ENCODE results near the gene ZMIZ1.
"Not testable (repeated sequence)": the region's sequence is repeated elsewhere in the genome, so short reads cannot be mapped to it uniquely, and the experiment has no call there.

Gene ZMIZ1

DNA sequence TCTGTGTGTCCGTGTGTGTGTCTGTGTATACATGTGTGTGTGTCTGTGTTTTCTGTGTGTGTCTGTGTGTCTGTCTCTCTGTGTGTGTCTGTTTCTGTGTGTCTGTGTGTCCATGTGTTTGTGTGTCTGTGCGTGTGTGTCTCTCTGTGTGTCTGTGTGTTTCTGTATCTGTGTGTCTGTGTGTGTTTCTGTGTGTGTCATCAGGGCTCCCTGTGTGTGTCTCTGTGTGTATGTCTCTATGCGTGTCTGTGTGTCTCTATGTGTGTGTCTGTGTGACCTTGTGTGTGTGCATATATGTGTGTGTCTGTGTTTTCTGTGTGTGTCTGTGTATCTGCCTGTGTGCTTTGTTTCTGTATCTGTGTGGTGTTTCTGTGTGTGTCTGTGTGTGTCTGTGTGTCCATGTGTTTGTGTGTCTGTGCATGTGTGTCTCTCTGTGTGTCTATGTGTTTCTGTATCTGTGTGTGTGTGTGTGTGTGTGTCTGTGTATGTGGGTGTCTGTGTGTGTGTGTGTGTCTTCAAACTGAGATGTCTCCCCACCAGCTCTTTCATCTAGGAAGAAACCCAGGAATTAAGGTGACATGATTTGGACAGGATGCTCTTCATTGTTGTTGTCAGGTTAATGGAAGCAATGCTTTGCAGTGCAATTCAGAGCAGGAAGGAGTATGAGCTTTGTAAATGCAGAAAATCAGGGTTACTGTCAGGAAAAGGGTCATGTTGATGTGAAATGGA lies 257.8 kb downstream of the ZMIZ1 start:
- Histone ChIP-seq H3K27ac (ENCODE audit: low read depth, low read length) (no peak overlapping the region), H3K9me3 (ENCODE audit: control insufficient read depth, insufficient read depth, low read length) (no peaks in the 10 kb centered on the region), H3K9ac (ENCODE audit: low read depth, low read length) (no peak overlapping the region), H3K4me1 (ENCODE audit: control insufficient read depth, insufficient read depth, low read length) (no peaks in the 10 kb centered on the region), H3K36me3 (ENCODE audit: control insufficient read depth, insufficient read depth, low read length) (no peaks in the 10 kb centered on the region), H3K27me3 (ENCODE audit: control insufficient read depth, insufficient read depth, low read length) (no peaks in the 10 kb centered on the region), H3K4me3 (ENCODE audit: low read depth, low read length) (no peak overlapping the region)

- Histone ChIP-seq H3K9ac (ENCODE audit: low read depth, low read length) (no peak overlapping the region), H3K9me3 (ENCODE audit: control insufficient read depth, insufficient read depth, low read length) (no peaks in the 10 kb centered on the region), H3K36me3 (ENCODE audit: control insufficient read depth, insufficient read depth, low read length) (no peaks in the 10 kb centered on the region), H3K27me3 (ENCODE audit: control insufficient read depth, insufficient read depth, low read length) (no peaks in the 10 kb centered on the region), H3K4me1 (ENCODE audit: control insufficient read depth, insufficient read depth, low read length) (no peaks in the 10 kb centered on the region), H3K27ac (ENCODE audit: low read depth, low read length) (no peak overlapping the region), H3K4me3 (ENCODE audit: low read depth, low read length) (no peak overlapping the region)
Observed at GRCh38 chr10:79327090-79327457, 258.3 kb downstream of the ZMIZ1 start.

DNA sequence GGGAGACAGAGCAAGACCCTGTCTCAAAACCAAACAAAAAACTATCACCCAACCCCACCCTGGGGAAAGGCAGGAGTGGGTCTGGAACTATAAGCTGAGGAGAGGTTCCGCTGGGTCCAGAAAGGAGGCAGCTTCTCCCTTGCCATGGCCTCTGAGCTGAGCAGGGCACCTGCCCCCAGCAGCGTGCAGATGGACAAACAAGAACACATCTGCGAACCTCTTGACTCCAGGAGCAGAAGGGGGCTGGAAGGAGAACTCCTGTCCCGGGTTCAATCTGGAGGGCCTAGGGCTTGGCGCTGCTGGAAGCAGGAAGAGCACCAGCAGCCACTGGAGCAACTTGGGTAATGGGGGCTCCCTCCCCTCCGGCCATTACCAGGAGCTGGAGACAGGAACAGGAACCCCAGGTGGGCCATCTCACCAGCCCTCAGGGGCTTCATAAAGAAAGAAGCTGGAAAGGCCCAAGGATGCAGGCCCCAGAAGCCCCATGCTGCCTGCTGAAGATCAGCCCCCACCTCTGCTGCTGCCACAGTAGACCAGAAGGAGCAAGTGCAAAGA lies 259.5 kb downstream of the ZMIZ1 start:
- no peaks in the 10 kb centered on the region for H3K9me3 ChIP-seq (ENCODE audit: control insufficient read depth, insufficient read depth, low read length)
- H3K4me3 ChIP-seq (ENCODE audit: low read depth, low read length), result no peak overlapping the region
- no peak overlapping the region for H3K9ac ChIP-seq (ENCODE audit: low read depth, low read length)
- no peaks in the 10 kb centered on the region for H3K4me1 ChIP-seq (ENCODE audit: control insufficient read depth, insufficient read depth, low read length)
- no peak overlapping the region for H3K27ac ChIP-seq (ENCODE audit: low read depth, low read length)
- no peaks in the 10 kb centered on the region for H3K36me3 ChIP-seq (ENCODE audit: control insufficient read depth, insufficient read depth, low read length)
- no peaks in the 10 kb centered on the region for H3K27me3 ChIP-seq (ENCODE audit: control insufficient read depth, insufficient read depth, low read length)

DNA sequence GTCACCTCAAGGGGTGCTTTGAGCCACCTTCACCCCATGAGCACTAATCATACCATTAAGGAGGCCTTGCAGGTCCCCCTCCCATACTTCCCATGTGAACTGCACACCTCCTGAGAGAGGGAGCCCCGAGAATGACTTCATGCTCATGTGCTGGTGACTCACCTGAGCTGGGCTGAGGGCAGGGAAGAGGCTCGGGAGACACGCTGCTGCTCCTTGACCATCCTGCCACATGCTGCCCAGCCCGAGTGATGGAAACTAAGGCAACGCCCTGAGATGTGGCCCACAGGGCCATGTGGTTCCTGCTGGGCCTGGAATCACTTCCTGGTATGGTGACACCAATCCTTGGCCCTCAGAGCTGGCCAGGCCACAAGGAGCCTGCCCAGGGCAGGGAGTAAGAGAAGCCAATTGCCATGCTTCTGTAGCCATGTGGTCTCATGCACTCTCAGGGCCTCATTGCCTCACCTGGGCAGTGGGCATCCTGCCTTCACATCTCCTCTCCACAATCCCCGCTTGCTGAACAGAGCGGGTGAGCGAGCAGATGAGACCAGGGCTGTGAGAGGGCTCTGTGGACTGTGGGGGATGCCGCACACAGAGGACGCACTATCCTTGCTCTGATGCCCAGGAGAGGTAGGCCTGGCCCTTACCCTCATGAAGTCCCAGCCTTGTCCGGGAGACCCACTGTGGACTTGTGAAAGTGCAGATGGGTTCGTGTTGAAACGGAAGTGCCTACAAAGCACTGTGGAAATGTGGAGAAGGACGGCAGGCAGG lies 260.2 kb downstream of the ZMIZ1 start:
- H3K27me3 ChIP-seq (ENCODE audit: control insufficient read depth, insufficient read depth, low read length), result no peaks in the 10 kb centered on the region
- no peaks in the 10 kb centered on the region for H3K36me3 ChIP-seq (ENCODE audit: control insufficient read depth, insufficient read depth, low read length)
- no peak overlapping the region for H3K27ac ChIP-seq (ENCODE audit: low read depth, low read length)
- H3K4me3 ChIP-seq (ENCODE audit: low read depth, low read length), result no peak overlapping the region
- no peaks in the 10 kb centered on the region for H3K4me1 ChIP-seq (ENCODE audit: control insufficient read depth, insufficient read depth, low read length)
- H3K9me3 ChIP-seq (ENCODE audit: control insufficient read depth, insufficient read depth, low read length), result no peaks in the 10 kb centered on the region
- no peak overlapping the region for H3K9ac ChIP-seq (ENCODE audit: low read depth, low read length)

- Histone ChIP-seq H3K36me3 (ENCODE audit: control insufficient read depth, insufficient read depth, low read length) (no peaks in the 10 kb centered on the region), H3K4me1 (ENCODE audit: control insufficient read depth, insufficient read depth, low read length) (no peaks in the 10 kb centered on the region), H3K9ac (ENCODE audit: low read depth, low read length) (no peak overlapping the region), H3K27ac (ENCODE audit: low read depth, low read length) (no peak overlapping the region), H3K27me3 (ENCODE audit: control insufficient read depth, insufficient read depth, low read length) (no peaks in the 10 kb centered on the region), H3K4me3 (ENCODE audit: low read depth, low read length) (no peak overlapping the region), H3K9me3 (ENCODE audit: control insufficient read depth, insufficient read depth, low read length) (no peaks in the 10 kb centered on the region)
Observed at GRCh38 chr10:79329529-79329928, 260.8 kb downstream of the ZMIZ1 start.

DNA sequence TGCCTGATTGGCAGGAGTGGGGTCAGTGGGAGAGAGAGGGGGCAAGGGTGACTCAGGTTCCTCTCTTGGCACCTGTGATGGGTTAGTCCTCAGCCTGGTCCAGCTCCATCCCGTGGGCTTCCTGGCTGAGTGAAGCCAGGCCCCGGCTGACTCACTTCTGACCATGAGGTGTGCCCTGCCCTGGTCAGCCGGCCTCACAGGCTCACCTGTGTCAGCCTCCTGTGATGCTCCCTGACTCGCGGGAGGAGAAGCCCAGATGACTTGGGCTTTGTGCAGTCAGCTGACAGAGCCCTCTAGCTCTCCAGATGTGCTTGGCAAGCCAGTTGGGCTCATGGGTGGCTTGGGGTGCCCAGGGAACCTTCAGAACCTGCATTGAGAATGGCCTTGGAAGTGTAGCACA lies 262.5 kb downstream of the ZMIZ1 start:
- H3K9me3 ChIP-seq (ENCODE audit: control insufficient read depth, insufficient read depth, low read length), result no peaks in the 10 kb centered on the region
- no peak overlapping the region for H3K4me3 ChIP-seq (ENCODE audit: low read depth, low read length)
- no peak overlapping the region for H3K27ac ChIP-seq (ENCODE audit: low read depth, low read length)
- H3K4me1 ChIP-seq (ENCODE audit: control insufficient read depth, insufficient read depth, low read length), result peaks cover 3% of the 10 kb centered on the region; the same call in 1 of the 2 replicates
- H3K9ac ChIP-seq (ENCODE audit: low read depth, low read length), result no peak overlapping the region
- no peaks in the 10 kb centered on the region for H3K36me3 ChIP-seq (ENCODE audit: control insufficient read depth, insufficient read depth, low read length)
- no peaks in the 10 kb centered on the region for H3K27me3 ChIP-seq (ENCODE audit: control insufficient read depth, insufficient read depth, low read length)

DNA sequence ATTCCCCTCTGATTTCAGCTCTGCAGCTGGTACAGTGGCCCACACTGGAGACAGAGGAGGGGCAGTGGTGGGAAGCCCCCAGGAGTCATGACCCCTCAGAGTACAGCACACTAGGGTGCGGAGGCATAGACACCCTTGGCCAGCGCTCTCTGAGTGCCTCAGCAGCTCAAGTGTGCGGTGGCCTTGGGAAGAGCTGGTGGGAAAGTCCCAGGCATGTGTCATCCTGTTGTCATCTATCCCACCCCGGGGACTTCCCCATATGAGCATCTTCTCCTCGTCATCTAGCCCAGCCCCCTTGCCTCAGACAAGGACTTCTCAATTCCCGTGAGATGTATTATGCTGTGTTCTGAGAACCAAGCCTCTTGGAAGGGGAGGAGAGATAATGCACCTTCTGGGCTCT lies 262.9 kb downstream of the ZMIZ1 start:
- H3K36me3 ChIP-seq (ENCODE audit: control insufficient read depth, insufficient read depth, low read length), result no peaks in the 10 kb centered on the region
- no peaks in the 10 kb centered on the region for H3K27me3 ChIP-seq (ENCODE audit: control insufficient read depth, insufficient read depth, low read length)
- no peak overlapping the region for H3K4me3 ChIP-seq (ENCODE audit: low read depth, low read length)
- no peak overlapping the region for H3K9ac ChIP-seq (ENCODE audit: low read depth, low read length)
- H3K27ac ChIP-seq (ENCODE audit: low read depth, low read length), result no peak overlapping the region
- H3K9me3 ChIP-seq (ENCODE audit: control insufficient read depth, insufficient read depth, low read length), result no peaks in the 10 kb centered on the region
- H3K4me1 ChIP-seq (ENCODE audit: control insufficient read depth, insufficient read depth, low read length), result peaks cover 8% of the 10 kb centered on the region; the same call in 1 of the 2 replicates

DNA sequence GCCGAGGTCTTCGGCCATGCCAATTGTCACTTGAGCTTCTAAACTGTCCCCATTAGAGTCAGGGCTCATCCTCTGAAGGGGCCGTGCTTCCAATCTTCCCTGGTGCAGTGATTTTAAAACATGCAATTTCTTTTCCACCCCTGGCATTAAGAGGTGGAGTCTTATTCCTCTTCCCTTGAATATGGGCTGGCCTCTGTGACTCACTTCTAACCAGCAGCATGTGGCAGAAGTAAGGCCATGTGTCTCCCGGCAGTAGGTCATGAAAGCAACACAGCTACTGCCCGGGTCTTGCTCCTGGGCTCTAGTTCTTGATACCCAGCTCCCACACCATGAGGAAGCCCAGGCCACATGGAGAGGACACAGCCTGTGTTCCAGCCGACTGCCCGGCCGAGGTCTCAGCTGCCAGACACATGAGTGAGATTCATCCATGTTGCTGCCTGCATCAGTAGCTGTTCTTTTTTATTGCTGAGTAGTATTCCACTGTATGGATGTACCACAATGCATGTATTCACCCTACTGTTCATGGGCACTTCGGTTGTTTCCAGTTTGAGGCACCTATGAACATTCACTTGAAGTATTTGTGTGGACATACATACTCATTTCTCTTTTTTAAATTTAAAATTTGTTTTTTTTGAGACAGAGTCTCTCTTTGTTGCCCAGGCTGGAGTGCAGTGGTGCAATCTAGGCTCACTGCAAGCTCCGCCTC lies 264.0 kb downstream of the ZMIZ1 start:
- H3K9me3 ChIP-seq (ENCODE audit: control insufficient read depth, insufficient read depth, low read length); H3K4me3 ChIP-seq (ENCODE audit: low read depth, low read length); H3K27ac ChIP-seq (ENCODE audit: low read depth, low read length); H3K27me3 ChIP-seq (ENCODE audit: control insufficient read depth, insufficient read depth, low read length); H3K9ac ChIP-seq (ENCODE audit: low read depth, low read length); H3K36me3 ChIP-seq (ENCODE audit: control insufficient read depth, insufficient read depth, low read length): not testable (repeated sequence)
- peaks cover 11% of the 10 kb centered on the region; the same call in 1 of the 2 replicates for H3K4me1 ChIP-seq (ENCODE audit: control insufficient read depth, insufficient read depth, low read length)

- Histone ChIP-seq H3K27ac (ENCODE audit: low read depth, low read length) (no peak overlapping the region), H3K36me3 (ENCODE audit: control insufficient read depth, insufficient read depth, low read length) (no peaks in the 10 kb centered on the region), H3K4me1 (ENCODE audit: control insufficient read depth, insufficient read depth, low read length) (peaks cover 11% of the 10 kb centered on the region; the same call in 1 of the 2 replicates), H3K27me3 (ENCODE audit: control insufficient read depth, insufficient read depth, low read length) (no peaks in the 10 kb centered on the region), H3K4me3 (ENCODE audit: low read depth, low read length) (no peak overlapping the region), H3K9ac (ENCODE audit: low read depth, low read length) (no peak overlapping the region), H3K9me3 (ENCODE audit: control insufficient read depth, insufficient read depth, low read length) (no peaks in the 10 kb centered on the region)
Observed at GRCh38 chr10:79333513-79333912, 264.7 kb downstream of the ZMIZ1 start.

DNA sequence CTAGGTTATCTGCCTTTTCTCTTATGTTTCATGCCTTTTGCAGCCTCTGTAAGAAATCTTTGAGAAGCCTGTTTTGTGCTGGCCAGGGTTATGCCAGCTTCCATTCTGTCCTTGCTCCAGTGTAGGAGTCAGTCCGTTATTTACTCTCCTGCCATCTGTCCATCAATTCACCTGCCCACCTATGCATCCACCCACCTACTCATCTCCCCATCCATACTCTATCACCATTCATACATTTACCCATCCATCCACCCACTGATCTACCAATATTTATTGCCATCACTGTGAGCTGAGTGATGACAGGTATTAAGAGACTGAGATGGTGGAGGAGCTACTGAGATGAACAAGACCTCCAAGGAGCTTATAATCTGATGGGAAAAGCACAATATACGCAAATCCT lies 265.8 kb downstream of the ZMIZ1 start:
- Histone ChIP-seq H3K27ac (ENCODE audit: low read depth, low read length) (no peak overlapping the region), H3K4me3 (ENCODE audit: low read depth, low read length) (no peak overlapping the region), H3K9me3 (ENCODE audit: control insufficient read depth, insufficient read depth, low read length) (no peaks in the 10 kb centered on the region), H3K9ac (ENCODE audit: low read depth, low read length) (no peak overlapping the region), H3K36me3 (ENCODE audit: control insufficient read depth, insufficient read depth, low read length) (no peaks in the 10 kb centered on the region), H3K4me1 (ENCODE audit: control insufficient read depth, insufficient read depth, low read length) (peaks cover 11% of the 10 kb centered on the region; the same call in 1 of the 2 replicates), H3K27me3 (ENCODE audit: control insufficient read depth, insufficient read depth, low read length) (no peaks in the 10 kb centered on the region)

GRCh38 chr10:79335094-79335469 lies 266.3 kb downstream of the ZMIZ1 start:
- Histone ChIP-seq H3K36me3 (ENCODE audit: control insufficient read depth, insufficient read depth, low read length) (no peaks in the 10 kb centered on the region), H3K9me3 (ENCODE audit: control insufficient read depth, insufficient read depth, low read length) (no peaks in the 10 kb centered on the region), H3K4me1 (ENCODE audit: control insufficient read depth, insufficient read depth, low read length) (peaks cover 11% of the 10 kb centered on the region; the same call in 1 of the 2 replicates), H3K9ac (ENCODE audit: low read depth, low read length) (no peak overlapping the region), H3K4me3 (ENCODE audit: low read depth, low read length) (no peak overlapping the region), H3K27ac (ENCODE audit: low read depth, low read length) (no peak overlapping the region), H3K27me3 (ENCODE audit: control insufficient read depth, insufficient read depth, low read length) (no peaks in the 10 kb centered on the region)

Data from HUES48 (cell line).